Measurements from ENCODE around the gene M1AP. TPM values are rescaled to one million over a fixed set of nuclear protein-coding genes. Genes with fewer than 3 reads are reported as not detected.

The M1AP gene
- polyA plus RNA-seq, 3 donors = 1.00 to 4.6 (median 1.8) TPM

- Histone ChIP-seq H3K36me3 (replicated peaks in 1 of 2; ENCODE audit: control insufficient read depth in 1 of 2, insufficient read depth in 2 of 2, low read length in 2 of 2) (peaks cover 15 to 29% of the 10 kb centered on the region in 2 donors), H3K9me3 (replicated peaks in 1 of 2; ENCODE audit: control insufficient read depth in 1 of 2, insufficient read depth in 1 of 2, low read length in 2 of 2) (no peaks in the 10 kb centered on the region), H3K4me2 (replicated peaks; ENCODE audit: extremely low read depth, low read length, poor library complexity, severe bottlenecking) (no peak overlapping the region), H3K4me3 (replicated peaks in 1 of 3; ENCODE audit: low read depth in 2 of 3, low read length in 3 of 3) (no peak overlapping the region), H3K27me3 (ENCODE audit: control insufficient read depth in 2 of 2, insufficient read depth in 2 of 2, low read length in 2 of 2) (no peaks in the 10 kb centered on the region), H3K4me1 (ENCODE audit: control insufficient read depth in 1 of 2, insufficient read depth in 2 of 2, low read length in 2 of 2) (peaks cover 23 to 33% of the 10 kb centered on the region in 2 donors), H4K20me1 (ENCODE audit: insufficient read depth, low read length) (peaks cover 17% of the 10 kb centered on the region), H2AFZ (ENCODE audit: insufficient read depth, low read depth, low read length, poor library complexity, severe bottlenecking) (no peak overlapping the region), H3K9ac (ENCODE audit: insufficient read depth, low read length, poor library complexity, severe bottlenecking) (no peak overlapping the region), H3K27ac (ENCODE audit: low read depth in 1 of 2, low read length in 2 of 2) (no peak overlapping the region), H3K79me2 (ENCODE audit: insufficient read depth, low read length) (peaks cover 29% of the 10 kb centered on the region)
- H3K4me3 Mint-ChIP-seq = no peak overlapping the region
- peak in 1 of 3 donors; percentile 41 for DNase-seq
- no peaks in the 10 kb centered on the region for H3K9me3 Mint-ChIP-seq
- peaks cover 0 to 4% (median 0%) of the 10 kb centered on the region in 3 donors for H3K27me3 Mint-ChIP-seq (ENCODE audit: low read depth in 3 of 3)
- peaks cover 31% of the 10 kb centered on the region for H3K4me1 Mint-ChIP-seq
- peak; percentile 28 for TF ChIP-seq CTCF (IDR thresholded peaks at IDR 0.05)
- intact Hi-C loops (cut with micrococcal nuclease) = loop anchor here in 1 of 2 donors (10.0 kb wide), 1 partner anchor 53 kb away; no protein-coding TSS in a partner anchor
- peaks cover 30 to 33% of the 10 kb centered on the region in 2 donors for H3K36me3 Mint-ChIP-seq
- H3K27ac Mint-ChIP-seq = no peak overlapping the region
Observed at GRCh38 chr2:74532222-74532621, 115.9 kb downstream of the M1AP start.

- Histone ChIP-seq H3K79me2 (ENCODE audit: insufficient read depth, low read length) (peaks cover 29% of the 10 kb centered on the region), H4K20me1 (ENCODE audit: insufficient read depth, low read length) (peaks cover 23% of the 10 kb centered on the region), H3K27me3 (ENCODE audit: control insufficient read depth in 2 of 2, insufficient read depth in 2 of 2, low read length in 2 of 2) (no peaks in the 10 kb centered on the region), H3K36me3 (replicated peaks in 1 of 2; ENCODE audit: control insufficient read depth in 1 of 2, insufficient read depth in 2 of 2, low read length in 2 of 2) (peaks cover 21 to 34% of the 10 kb centered on the region in 2 donors), H3K4me2 (replicated peaks; ENCODE audit: extremely low read depth, low read length, poor library complexity, severe bottlenecking) (no peak overlapping the region), H3K9ac (ENCODE audit: insufficient read depth, low read length, poor library complexity, severe bottlenecking) (no peak overlapping the region), H3K4me1 (ENCODE audit: control insufficient read depth in 1 of 2, insufficient read depth in 2 of 2, low read length in 2 of 2) (peaks cover 25 to 38% of the 10 kb centered on the region in 2 donors), H3K9me3 (replicated peaks in 1 of 2; ENCODE audit: control insufficient read depth in 1 of 2, insufficient read depth in 1 of 2, low read length in 2 of 2) (no peaks in the 10 kb centered on the region), H3K27ac (ENCODE audit: low read depth in 1 of 2, low read length in 2 of 2) (no peak overlapping the region), H3K4me3 (replicated peaks in 1 of 3; ENCODE audit: low read depth in 2 of 3, low read length in 3 of 3) (no peak overlapping the region), H2AFZ (ENCODE audit: insufficient read depth, low read depth, low read length, poor library complexity, severe bottlenecking) (no peak overlapping the region)
- H3K9me3 Mint-ChIP-seq = peaks cover 0 to 2% (median 0%) of the 10 kb centered on the region in 7 donors
- 63% methylated on average over 4 of the region's 7 CpGs for WGBS (ENCODE audit: insufficient coverage)
- intact Hi-C loops (cut with micrococcal nuclease) = loop anchor here in 1 of 2 donors (10.0 kb wide), 1 partner anchor 53 kb away; no protein-coding TSS in a partner anchor
- H3K36me3 Mint-ChIP-seq = peaks cover 36 to 39% of the 10 kb centered on the region in 2 donors
- peaks cover 34% of the 10 kb centered on the region for H3K4me1 Mint-ChIP-seq
- no peak for TF ChIP-seq CTCF (IDR thresholded peaks at IDR 0.05)
- no peak for DNase-seq
- peaks cover 0 to 4% (median 0%) of the 10 kb centered on the region in 3 donors for H3K27me3 Mint-ChIP-seq (ENCODE audit: low read depth in 3 of 3)
- peak overlapping the region in 1 of 7 donors; percentile 46 for H3K27ac Mint-ChIP-seq
- H3K4me3 Mint-ChIP-seq = no peak overlapping the region
Observed at GRCh38 chr2:74531666-74532065, 116.5 kb downstream of the M1AP start.

Measured in CD14-positive monocyte (primary cell).